Endothelial cell (in vitro differentiated cells): ENCODE measurements around the gene CTXN1. TPM values are rescaled to one million over a fixed set of nuclear protein-coding genes. Genes with fewer than 3 reads are reported as not detected.
"Not testable (repeated sequence)": the region's sequence is repeated elsewhere in the genome, so short reads cannot be mapped to it uniquely, and the experiment has no call there.

Experiments
- DNase-seq: peaks from one replicate; pipeline ENCODE4 v3.0.0; 2021; ENCODE audit warnings: low spot score
- H3K27ac Mint-ChIP-seq: one replicate; pipeline ENCODE4 v1.8.0; 2021; ENCODE audit warnings: mixed read lengths, inconsistent platforms; ENCODE audit not compliant: unreplicated experiment
- H3K27me3 Mint-ChIP-seq: one replicate; pipeline ENCODE4 v1.8.0; 2021; ENCODE audit warnings: mild to moderate bottlenecking, moderate library complexity, mixed read lengths, inconsistent platforms; ENCODE audit not compliant: unreplicated experiment
- H3K36me3 Mint-ChIP-seq: one replicate; pipeline ENCODE4 v1.8.0; 2021; ENCODE audit warnings: mild to moderate bottlenecking, low read depth, mixed read lengths, inconsistent platforms; ENCODE audit not compliant: unreplicated experiment
- H3K4me1 Mint-ChIP-seq: one replicate; pipeline ENCODE4 v1.8.0; 2021; ENCODE audit warnings: mild to moderate bottlenecking, mixed read lengths, inconsistent platforms; ENCODE audit not compliant: unreplicated experiment
- H3K4me3 Mint-ChIP-seq: one replicate; pipeline ENCODE4 v1.8.0; 2021; ENCODE audit warnings: mild to moderate bottlenecking, mixed read lengths, inconsistent platforms; ENCODE audit not compliant: unreplicated experiment
- H3K9me3 Mint-ChIP-seq: one replicate; pipeline ENCODE4 v1.8.0; 2021; ENCODE audit warnings: mixed read lengths, inconsistent platforms; ENCODE audit not compliant: unreplicated experiment
- total RNA-seq: library from RNA; stranded (reverse); fragmentation: NEBNext Ultra II Directional; extraction: Animal tissue kit (Norgen Biotek cat#: 25700); gene quantifications from one replicate; pipeline ENCODE4 v1.2.1, GENCODE V29; 2021; ENCODE audit not compliant: unreplicated experiment
- TF ChIP-seq, protein P1 (sequence below): fragments of 200-600 bp; sonication (generic); IDR thresholded peaks from one replicate; pipeline ENCODE4 v1.5.0; 2021; ENCODE audit warnings: antibody characterized with exemption; ENCODE audit not compliant: unreplicated experiment

Gene CTXN1
- total RNA-seq, 1 donor from 2014 or later, result 18.3 TPM

GRCh38 chr19:7961920-7962626 is 36.1 kb upstream of the CTXN1 start:
- H3K27ac Mint-ChIP-seq, result peak overlapping the region; percentile 26
- H3K27me3 Mint-ChIP-seq, result peaks cover 6% of the 10 kb centered on the region
- TF ChIP-seq, protein P1, sequence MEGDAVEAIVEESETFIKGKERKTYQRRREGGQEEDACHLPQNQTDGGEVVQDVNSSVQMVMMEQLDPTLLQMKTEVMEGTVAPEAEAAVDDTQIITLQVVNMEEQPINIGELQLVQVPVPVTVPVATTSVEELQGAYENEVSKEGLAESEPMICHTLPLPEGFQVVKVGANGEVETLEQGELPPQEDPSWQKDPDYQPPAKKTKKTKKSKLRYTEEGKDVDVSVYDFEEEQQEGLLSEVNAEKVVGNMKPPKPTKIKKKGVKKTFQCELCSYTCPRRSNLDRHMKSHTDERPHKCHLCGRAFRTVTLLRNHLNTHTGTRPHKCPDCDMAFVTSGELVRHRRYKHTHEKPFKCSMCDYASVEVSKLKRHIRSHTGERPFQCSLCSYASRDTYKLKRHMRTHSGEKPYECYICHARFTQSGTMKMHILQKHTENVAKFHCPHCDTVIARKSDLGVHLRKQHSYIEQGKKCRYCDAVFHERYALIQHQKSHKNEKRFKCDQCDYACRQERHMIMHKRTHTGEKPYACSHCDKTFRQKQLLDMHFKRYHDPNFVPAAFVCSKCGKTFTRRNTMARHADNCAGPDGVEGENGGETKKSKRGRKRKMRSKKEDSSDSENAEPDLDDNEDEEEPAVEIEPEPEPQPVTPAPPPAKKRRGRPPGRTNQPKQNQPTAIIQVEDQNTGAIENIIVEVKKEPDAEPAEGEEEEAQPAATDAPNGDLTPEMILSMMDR, result no peak
- no peak overlapping the region for H3K4me3 Mint-ChIP-seq
- H3K4me1 Mint-ChIP-seq, result peaks cover 8% of the 10 kb centered on the region
- H3K9me3 Mint-ChIP-seq, result no peaks in the 10 kb centered on the region
- DNase-seq, result no peak
- H3K36me3 Mint-ChIP-seq, result peaks cover 27% of the 10 kb centered on the region

GRCh38 chr19:7961082-7961481 is 35.1 kb upstream of the CTXN1 start:
- H3K4me1 Mint-ChIP-seq, result not testable (repeated sequence)

DNA sequence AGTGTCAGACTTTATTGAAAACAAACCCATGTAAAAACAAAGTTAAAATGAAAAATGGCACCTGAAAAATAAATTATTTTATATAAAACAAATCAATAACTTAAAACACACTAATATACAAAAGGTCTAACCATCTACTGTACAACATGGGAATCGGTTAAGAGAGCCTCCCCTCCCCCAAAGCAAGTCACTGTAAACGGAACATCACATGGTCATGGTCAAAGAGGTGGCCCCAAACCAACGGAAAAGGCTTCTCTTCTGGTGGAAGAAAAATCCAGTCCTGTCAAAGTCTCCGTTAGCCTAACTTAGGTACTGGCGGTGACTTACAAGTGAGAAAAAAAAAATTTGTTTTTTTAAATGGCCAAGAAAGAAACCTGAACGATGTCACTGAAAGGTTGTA is 33.3 kb upstream of the CTXN1 start:
- Mint-ChIP-seq H3K27me3 (peaks cover 14% of the 10 kb centered on the region), H3K36me3 (peaks cover 15% of the 10 kb centered on the region), H3K27ac (no peak overlapping the region), H3K9me3 (no peaks in the 10 kb centered on the region), H3K4me3 (no peak overlapping the region), H3K4me1 (no peaks in the 10 kb centered on the region)
- DNase-seq, result no peak
- TF ChIP-seq, protein P1, result no peak

More at GRCh38 chr19:7961082-7961481, 35.1 kb upstream of the CTXN1 start:
- not testable (repeated sequence) for H3K27ac Mint-ChIP-seq, H3K4me3 Mint-ChIP-seq, DNase-seq, H3K9me3 Mint-ChIP-seq, H3K27me3 Mint-ChIP-seq
- peaks cover 23% of the 10 kb centered on the region for H3K36me3 Mint-ChIP-seq

- Mint-ChIP-seq H3K27me3 (peaks cover 15% of the 10 kb centered on the region), H3K27ac (no peak overlapping the region), H3K9me3 (no peaks in the 10 kb centered on the region), H3K4me3 (no peak overlapping the region), H3K36me3 (peaks cover 4% of the 10 kb centered on the region), H3K4me1 (peaks cover 3% of the 10 kb centered on the region)
- TF ChIP-seq, protein P1, result no peak
- no peak for DNase-seq
Observed at GRCh38 chr19:7955696-7956095, 29.8 kb upstream of the CTXN1 start.

- Mint-ChIP-seq H3K4me1 (peaks cover 3% of the 10 kb centered on the region), H3K36me3 (peaks cover 3% of the 10 kb centered on the region), H3K27me3 (peaks cover 15% of the 10 kb centered on the region), H3K9me3 (no peaks in the 10 kb centered on the region), H3K4me3 (peak overlapping the region; percentile 53), H3K27ac (no peak overlapping the region)
- TF ChIP-seq, protein P1, result no peak
- no peak for DNase-seq
Observed at GRCh38 chr19:7953576-7953975, 27.6 kb upstream of the CTXN1 start.
